Dedifferentiated amniotic fluid mesenchymal stem cell (primary cell): Measurements from ENCODE around the gene TRPM5.
A peak's percentile ranks its signal among the peaks of the same experiment; 100 is the strongest.

Experiments used
- DNase-seq: peaks from one replicate; pipeline ENCODE4 v3.0.0-alpha.2; 2016; ENCODE audit errors: extremely low spot score

TRPM5 gene

GRCh38 chr11:2420502-2421225, 23.6 kb downstream of the TRPM5 start:
- peak; percentile 51 for DNase-seq

GRCh38 chr11:2419638-2420501, 24.4 kb downstream of the TRPM5 start:
- peak; percentile 63 for DNase-seq

GRCh38 chr11:2418693-2419360, 25.5 kb downstream of the TRPM5 start:
- DNase-seq: no peak

GRCh38 chr11:2417856-2418692, 26.2 kb downstream of the TRPM5 start:
- DNase-seq: no peak

GRCh38 chr11:2416765-2417164, 27.5 kb downstream of the TRPM5 start:
- DNase-seq: no peak

- DNase-seq: no peak
These were observed 28.5 kb downstream of the TRPM5 start for GRCh38 chr11:2415601-2416380.

GRCh38 chr11:2415171-2415570, 29.1 kb downstream of the TRPM5 start:
- DNase-seq: no peak

GRCh38 chr11:2414616-2415015, 29.7 kb downstream of the TRPM5 start:
- no peak for DNase-seq

- no peak for DNase-seq
These were observed 30.4 kb downstream of the TRPM5 start for GRCh38 chr11:2413742-2414579.

GRCh38 chr11:2412323-2412722, 32.0 kb downstream of the TRPM5 start:
- DNase-seq: no peak

- no peak for DNase-seq
These were observed 32.6 kb downstream of the TRPM5 start for GRCh38 chr11:2411446-2412305.

- DNase-seq: no peak
These were observed 33.7 kb downstream of the TRPM5 start for GRCh38 chr11:2410616-2411015.

GRCh38 chr11:2409611-2410468, 34.5 kb downstream of the TRPM5 start:
- no peak for DNase-seq

- no peak for DNase-seq
These were observed 35.2 kb downstream of the TRPM5 start for GRCh38 chr11:2409126-2409525.

GRCh38 chr11:2408671-2409070, 35.6 kb downstream of the TRPM5 start:
- DNase-seq: no peak

- DNase-seq: no peak
These were observed 37.4 kb downstream of the TRPM5 start for GRCh38 chr11:2406878-2407410.

GRCh38 chr11:2406451-2406850, 37.9 kb downstream of the TRPM5 start:
- DNase-seq: no peak

- no peak for DNase-seq
These were observed 39.5 kb downstream of the TRPM5 start for GRCh38 chr11:2404735-2405196.
